Raji (cell line): ENCODE data around the gene LRBA.

Experiments used
- POLR2A ChIP-seq: IDR thresholded peaks from 2 replicates; pipeline ENCODE4 v1.6.1; 2011; ENCODE audit warnings: low read depth, low read length, control low read depth; ENCODE audit not compliant: insufficient read depth

Gene LRBA

GRCh38 chr4:150911326-150911725, 103.8 kb downstream of the LRBA start:
- TF ChIP-seq POLR2A: no peak

GRCh38 chr4:150909116-150909515, 106.0 kb downstream of the LRBA start:
- TF ChIP-seq POLR2A: no peak

- no peak for TF ChIP-seq POLR2A
These were observed 108.0 kb downstream of the LRBA start for GRCh38 chr4:150906987-150907633.

DNA sequence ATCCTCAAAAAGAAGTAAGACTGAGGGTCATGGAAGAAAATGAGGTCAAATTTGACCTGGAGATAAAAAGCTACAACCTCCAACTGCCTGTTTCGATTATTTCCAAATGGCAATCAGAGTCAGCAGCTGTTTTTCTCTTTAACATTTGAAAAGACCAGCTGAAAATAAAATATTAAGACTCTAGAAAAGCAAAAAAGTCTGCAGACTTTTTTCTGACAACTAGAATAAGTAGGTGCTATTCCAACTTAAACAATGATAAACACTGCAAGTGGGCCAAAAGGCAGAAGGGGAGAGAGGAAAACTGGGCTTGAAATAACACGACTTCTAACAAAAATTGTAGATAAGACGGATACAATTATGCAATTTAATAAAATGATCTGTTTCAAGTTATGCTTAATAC, 110.4 kb downstream of the LRBA start:
- no peak for TF ChIP-seq POLR2A

- no peak for TF ChIP-seq POLR2A
These were observed 111.5 kb downstream of the LRBA start for GRCh38 chr4:150903603-150904002.

GRCh38 chr4:150896497-150896896, 118.6 kb downstream of the LRBA start:
- TF ChIP-seq POLR2A: no peak

DNA sequence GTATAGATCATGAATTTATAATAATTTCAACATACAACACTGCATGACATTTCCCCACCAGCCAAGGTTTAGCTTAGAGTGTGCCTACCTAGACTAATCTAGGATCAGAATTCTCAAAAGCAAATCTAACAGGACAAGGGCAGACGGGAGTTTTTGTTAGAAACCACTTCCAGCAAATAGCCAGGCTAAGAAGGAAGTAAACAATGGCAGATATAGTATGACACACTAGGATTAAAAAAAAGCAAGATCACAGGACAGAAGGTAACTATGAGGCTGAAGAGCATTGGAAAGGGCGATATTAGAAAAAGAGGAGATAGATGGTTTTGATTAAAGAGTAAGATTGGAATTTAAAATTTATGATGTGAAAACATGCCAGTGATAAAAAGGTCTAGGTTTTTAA, 124.8 kb downstream of the LRBA start:
- no peak for TF ChIP-seq POLR2A

GRCh38 chr4:150889306-150889705, 125.8 kb downstream of the LRBA start:
- no peak for TF ChIP-seq POLR2A

GRCh38 chr4:150888625-150889024, 126.5 kb downstream of the LRBA start:
- TF ChIP-seq POLR2A: no peak

- no peak for TF ChIP-seq POLR2A
These were observed 126.9 kb downstream of the LRBA start for GRCh38 chr4:150888217-150888616.

DNA sequence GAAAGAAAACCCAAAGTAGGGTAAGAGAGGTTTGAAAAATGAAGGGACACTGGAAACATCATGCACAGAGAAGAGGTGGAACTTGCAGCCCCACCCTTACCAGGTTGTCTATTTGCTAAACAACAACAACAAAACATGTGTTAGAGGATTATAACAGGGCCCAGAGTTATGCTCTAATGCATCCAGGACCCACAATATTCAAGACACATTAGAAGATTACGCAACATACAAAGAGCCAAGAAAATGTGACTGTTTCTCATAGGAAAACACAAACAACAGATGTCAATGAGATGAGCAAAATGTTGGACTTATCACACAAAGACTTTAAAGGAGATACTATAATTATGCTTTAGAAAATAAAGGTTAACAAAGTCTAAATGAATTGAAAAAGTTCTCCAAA, 128.5 kb downstream of the LRBA start:
- TF ChIP-seq POLR2A: no peak

DNA sequence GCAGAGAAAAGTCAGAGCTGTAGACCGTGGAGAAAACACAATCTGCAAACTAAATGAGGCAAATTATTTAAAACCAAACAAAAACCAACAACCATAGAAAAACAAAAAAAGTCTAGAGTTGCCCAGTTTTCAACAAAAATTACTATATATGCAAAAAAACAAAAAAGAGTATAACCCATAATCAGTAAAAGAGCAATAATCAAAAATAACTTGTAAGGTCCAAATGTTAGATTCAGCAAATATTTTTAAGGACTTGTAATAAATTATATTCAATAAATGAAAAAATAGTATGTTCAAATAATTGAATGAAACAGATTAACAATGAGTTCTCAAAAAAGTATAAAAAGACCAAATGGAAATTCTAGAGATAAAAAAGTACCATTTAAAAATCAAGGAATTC, 130.5 kb downstream of the LRBA start:
- TF ChIP-seq POLR2A: no peak

- no peak for TF ChIP-seq POLR2A
These were observed 139.7 kb downstream of the LRBA start for GRCh38 chr4:150875367-150875766.

- TF ChIP-seq POLR2A: no peak
These were observed 140.5 kb downstream of the LRBA start for GRCh38 chr4:150874338-150875226.

DNA sequence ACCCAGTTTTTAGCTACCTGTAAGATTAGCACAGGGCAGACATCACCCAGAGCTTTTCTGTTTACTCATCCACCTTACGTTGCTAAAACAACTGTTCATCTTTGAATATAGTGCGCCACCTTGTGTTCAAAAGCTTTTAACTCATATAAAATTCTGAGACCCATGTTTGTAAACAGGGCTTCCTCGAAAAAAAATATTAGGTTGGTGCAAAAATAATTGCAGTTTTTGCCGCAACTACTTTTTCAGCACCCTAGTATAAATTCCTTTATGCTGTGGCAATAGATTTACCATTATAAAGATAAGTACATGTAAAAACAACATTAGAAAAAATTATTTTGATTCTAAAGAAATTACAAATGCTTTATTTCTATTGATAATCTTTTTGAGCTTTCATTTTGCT, 147.9 kb downstream of the LRBA start:
- TF ChIP-seq POLR2A: no peak

DNA sequence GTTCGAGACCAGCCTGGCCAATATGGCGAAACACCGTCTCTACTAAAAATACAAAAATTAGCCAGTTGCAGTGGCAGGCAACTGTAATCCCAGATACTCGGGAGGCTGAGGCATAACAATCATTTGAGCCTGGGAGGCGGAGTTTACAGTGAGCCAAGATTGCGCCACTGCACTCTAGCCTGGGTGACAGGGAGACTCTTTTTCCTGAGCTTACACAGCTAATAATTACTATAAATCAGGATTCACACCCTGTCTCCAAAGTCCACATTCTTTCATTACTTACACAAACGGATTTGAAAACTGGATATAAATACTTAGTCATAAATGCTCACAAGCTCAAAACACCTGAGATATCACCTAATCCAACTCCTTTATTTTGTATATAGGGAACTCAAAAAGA, 151.6 kb downstream of the LRBA start:
- TF ChIP-seq POLR2A: no peak
